H1 (cell line): ENCODE results near the gene CEP290. TPM values are rescaled to one million over a fixed set of nuclear protein-coding genes. Genes with fewer than 3 reads are reported as not detected.

Experiments used
- CTCF ChIA-PET: fragments of 300-600 bp; sonication (Branson Sonifier 250); formaldehyde crosslinking; loops from one replicate; lab custom pipeline; 2021; ENCODE audit not compliant: partially characterized antibody; lab: Charles Lee
- POLR2A ChIA-PET: fragments of 300-600 bp; sonication (Branson Sonifier 250); formaldehyde crosslinking; loops from one replicate; lab custom pipeline; 2021; ENCODE audit warnings: inconsistent platforms; ENCODE audit not compliant: partially characterized antibody; lab: Charles Lee
- DNase-seq, 2 experiments: peaks; one replicate each; pipeline versions ENCODE4 v3.0.0 to v3.0.0-alpha.2; 2010 to 2022; ENCODE audit warnings: low spot score in 2 of 2, low read depth in 1 of 2, mixed read lengths in 1 of 2
- FAIRE-seq: peaks from 2 replicates; lab custom pipeline; 2011; peaks lifted over from hg19 to GRCh38; lab: Jason Lieb, UNC
- H2AFZ ChIP-seq: 2 replicates; pipeline ENCODE4 v1.8.1; 2012; ENCODE audit warnings: low read length, inconsistent platforms
- H2AK5ac ChIP-seq: 2 replicates; pipeline ENCODE4 v1.6.1; 2013; ENCODE audit warnings: low read depth, low read length
- H2BK120ac ChIP-seq: replicated peaks from 2 replicates; pipeline ENCODE3; 2013; ENCODE audit warnings: low read depth, low read length, inconsistent platforms
- H2BK12ac ChIP-seq: 2 replicates; pipeline ENCODE4 v1.6.1; 2013; ENCODE audit warnings: low read depth, low read length
- H2BK15ac ChIP-seq: 2 replicates; pipeline ENCODE4 v1.6.1; 2013; ENCODE audit warnings: low read length
- H2BK20ac ChIP-seq: 2 replicates; pipeline ENCODE4 v1.6.1; 2013; ENCODE audit warnings: low read length
- H2BK5ac ChIP-seq: 2 replicates; pipeline ENCODE4 v1.6.1; 2013; ENCODE audit warnings: low read depth, low read length
- H3K14ac ChIP-seq: 2 replicates; pipeline ENCODE4 v1.6.1; 2013; ENCODE audit warnings: inconsistent platforms; ENCODE audit not compliant: insufficient read length
- H3K18ac ChIP-seq: 2 replicates; pipeline ENCODE4 v1.6.1; 2013; ENCODE audit warnings: low read length; ENCODE audit errors: extremely low read depth
- H3K23ac ChIP-seq: 2 replicates; pipeline ENCODE4 v1.6.1; 2013; ENCODE audit warnings: inconsistent platforms; ENCODE audit not compliant: insufficient read length
- H3K23me2 ChIP-seq: 2 replicates; pipeline ENCODE4 v1.6.1; 2013; ENCODE audit warnings: low read depth, low read length
- H3K27ac ChIP-seq: 2 replicates; pipeline ENCODE4 v1.6.1; 2011; ENCODE audit warnings: low read depth, low read length, inconsistent platforms
- H3K27me3 ChIP-seq, 4 experiments: replicated peaks in 1 of 4; 1 replicate in 1 of 4; 2 replicates in 3 of 4; pipeline versions ENCODE4 v1.6.1 to v1.8.1; 2011 to 2013; ENCODE audit warnings: low read length in 3 of 4, mild to moderate bottlenecking in 3 of 4, inconsistent platforms in 2 of 4, mixed read lengths in 2 of 4, moderate library complexity in 1 of 4; ENCODE audit not compliant: control insufficient read depth in 3 of 4, insufficient read depth in 3 of 4; ENCODE audit errors: extremely low read depth in 1 of 4
- H3K36me3 ChIP-seq, 4 experiments: 2 replicates each; pipeline versions ENCODE4 v1.6.1 to v1.8.1; 2011 to 2013; ENCODE audit warnings: mild to moderate bottlenecking in 4 of 4, low read length in 3 of 4, moderate library complexity in 2 of 4, control low read depth in 1 of 4, inconsistent platforms in 1 of 4; ENCODE audit not compliant: insufficient read depth in 4 of 4, control insufficient read depth in 2 of 4
- H3K4ac ChIP-seq: replicated peaks from 2 replicates; pipeline ENCODE3; 2013; ENCODE audit warnings: low read length, low read depth, mixed read lengths, inconsistent platforms; ENCODE audit not compliant: insufficient read length
- H3K4me1 ChIP-seq, 4 experiments: replicated peaks in 1 of 4; 1 replicate in 1 of 4; 2 replicates in 3 of 4; pipeline versions ENCODE4 v1.6.1 to v1.8.1; 2011 to 2013; ENCODE audit warnings: low read length in 3 of 4, inconsistent platforms in 2 of 4, mixed read lengths in 1 of 4; ENCODE audit not compliant: insufficient read depth in 4 of 4, control insufficient read depth in 3 of 4
- H3K4me2 ChIP-seq, 2 experiments: 2 replicates each; pipeline versions ENCODE4 v1.6.1 to v1.8.1; 2011 to 2013; ENCODE audit warnings: low read depth in 2 of 2, low read length in 2 of 2, control low read depth in 1 of 2, inconsistent platforms in 1 of 2, mild to moderate bottlenecking in 1 of 2; ENCODE audit not compliant: insufficient read depth in 1 of 2
- H3K4me3 ChIP-seq, 4 experiments: fragments of 200-600, 300-600 bp in 1 of 4; sonication (generic), shearing (Covaris generic), sonication (Bioruptor Twin) in 1 of 4; 2 replicates each; pipeline versions ENCODE4 v1.5.1 to v1.8.1; 2011 to 2016; ENCODE audit warnings: low read length in 4 of 4, low read depth in 3 of 4, control low read depth in 2 of 4, inconsistent platforms in 2 of 4, mild to moderate bottlenecking in 2 of 4, mixed read lengths in 1 of 4, moderate library complexity in 1 of 4; ENCODE audit not compliant: insufficient read depth in 2 of 4; ENCODE audit errors: extremely low read depth in 1 of 4
- H3K56ac ChIP-seq: replicated peaks from 2 replicates; pipeline ENCODE3; 2013; ENCODE audit warnings: low read depth, mild to moderate bottlenecking, mixed read lengths, low read length, inconsistent platforms; ENCODE audit not compliant: insufficient read length
- H3K79me1 ChIP-seq: 2 replicates; pipeline ENCODE4 v1.6.1; 2013; ENCODE audit warnings: low read depth, low read length, control low read depth
- H3K79me2 ChIP-seq, 2 experiments: 2 replicates each; pipeline versions ENCODE4 v1.6.1 to v1.8.1; 2012 to 2013; ENCODE audit warnings: low read length in 2 of 2, mild to moderate bottlenecking in 2 of 2, inconsistent platforms in 1 of 2; ENCODE audit not compliant: insufficient read depth in 2 of 2, control insufficient read depth in 1 of 2
- H3K9ac ChIP-seq, 4 experiments: replicated peaks in 1 of 4; 1 replicate in 1 of 4; 2 replicates in 3 of 4; pipeline versions ENCODE4 v1.6.1 to v1.8.1; 2011 to 2013; ENCODE audit warnings: low read depth in 3 of 4, low read length in 3 of 4, control low read depth in 2 of 4, mild to moderate bottlenecking in 2 of 4, moderate library complexity in 2 of 4, inconsistent platforms in 1 of 4; ENCODE audit errors: extremely low read depth in 1 of 4
- H3K9me3 ChIP-seq, 2 experiments: 2 replicates each; pipeline versions ENCODE4 v1.6.1 to v1.8.1; 2012 to 2013; ENCODE audit warnings: mild to moderate bottlenecking in 2 of 2, moderate library complexity in 2 of 2, control low read depth in 1 of 2, inconsistent platforms in 1 of 2, low read depth in 1 of 2, low read length in 1 of 2, mixed read lengths in 1 of 2; ENCODE audit not compliant: insufficient read depth in 2 of 2
- H4K20me1 ChIP-seq, 2 experiments: replicated peaks in 1 of 2; 2 replicates each; pipeline versions ENCODE3 to v1.8.1; 2011 to 2013; ENCODE audit warnings: inconsistent platforms in 2 of 2, low read length in 2 of 2, mild to moderate bottlenecking in 1 of 2; ENCODE audit not compliant: insufficient read depth in 2 of 2, control insufficient read depth in 1 of 2
- H4K5ac ChIP-seq: 2 replicates; pipeline ENCODE4 v1.6.1; 2013; ENCODE audit warnings: low read length, low read depth, mixed read lengths, inconsistent platforms; ENCODE audit not compliant: insufficient read length
- H4K8ac ChIP-seq: 2 replicates; pipeline ENCODE4 v1.8.0; 2013; ENCODE audit warnings: mild to moderate bottlenecking, moderate library complexity, low read length, inconsistent platforms; ENCODE audit not compliant: insufficient read depth; ENCODE audit errors: extremely low read depth
- H4K91ac ChIP-seq: replicated peaks from 2 replicates; pipeline ENCODE3; 2013; ENCODE audit warnings: low read length, mixed read lengths, inconsistent platforms; ENCODE audit not compliant: insufficient read length
- BCL11A ChIP-seq, 2 experiments: IDR thresholded peaks; one replicate each; pipeline ENCODE4 v1.6.1; 2011; ENCODE audit warnings: low read depth in 2 of 2, low read length in 2 of 2, mild to moderate bottlenecking in 2 of 2
- CTCF ChIP-seq, 3 experiments: IDR thresholded peaks; 1 replicate in 2 of 3; 2 replicates in 1 of 3; pipeline versions ENCODE4 v1.5.1 to v1.6.1; 2011; ENCODE audit warnings: low read length in 3 of 3, mild to moderate bottlenecking in 3 of 3, inconsistent platforms in 2 of 3, low read depth in 1 of 3, moderate library complexity in 1 of 3; ENCODE audit not compliant: insufficient read depth in 1 of 3; ENCODE audit errors: control extremely low read depth in 1 of 3
- KDM1A ChIP-seq: fragments of 200-600, 300-600 bp; sonication (generic); IDR thresholded peaks from 2 replicates; pipeline ENCODE4 v1.7.1; 2016; ENCODE audit warnings: mild to moderate bottlenecking, low read length, borderline replicate concordance
- WGBS, 2 experiments: shearing (Covaris generic) in 1 of 2; methylation state at CpG; one replicate each; pipeline versions ENCODE4 v1.1.6 to v1.1.7; 2013 to 2015; ENCODE audit warnings: low lambda C conversion rate in 2 of 2, mixed read lengths in 2 of 2, inconsistent platforms in 1 of 2, low coverage in 1 of 2, missing lambda C conversion rate in 1 of 2; ENCODE audit not compliant: insufficient replicate concordance in 2 of 2, insufficient coverage in 1 of 2, insufficient read length in 1 of 2; ENCODE audit errors: extremely low coverage in 1 of 2, missing lambda C conversion rate in 1 of 2; 5-methylcytosine and 5-hydroxymethylcytosine counted together
- polyA plus RNA-seq, 7 experiments: library from polyadenylated mRNA; depleted of rRNA in 3 of 7; stranded (reverse) in 5 of 7; unstranded in 2 of 7; fragments of >200 nt in 5 of 7; fragments of 200-250 nt in 2 of 7; gene quantifications; 1 replicate in 5 of 7; 2 replicates in 1 of 7; 4 replicates in 1 of 7; pipeline versions ENCODE4 v1.2.1 to v1.2.3, GENCODE V29; 2011 to 2013; ENCODE audit warnings: missing spikeins in 2 of 7, mixed read lengths in 2 of 7
- total RNA-seq: library from RNA; stranded (reverse); fragmentation: NEBNext Ultra II Directional; extraction: Animal tissue kit (Norgen Biotek cat#: 25700); gene quantifications from 2 replicates; pipeline ENCODE4 v1.2.1, GENCODE V29; 2021

The CEP290 gene
- total and polyA plus RNA-seq, 2 of the 8 experiments (the other 6 are each of a cell fraction or from before 2014, with no cell fraction given), result 2.1 to 5.9 TPM

DNA sequence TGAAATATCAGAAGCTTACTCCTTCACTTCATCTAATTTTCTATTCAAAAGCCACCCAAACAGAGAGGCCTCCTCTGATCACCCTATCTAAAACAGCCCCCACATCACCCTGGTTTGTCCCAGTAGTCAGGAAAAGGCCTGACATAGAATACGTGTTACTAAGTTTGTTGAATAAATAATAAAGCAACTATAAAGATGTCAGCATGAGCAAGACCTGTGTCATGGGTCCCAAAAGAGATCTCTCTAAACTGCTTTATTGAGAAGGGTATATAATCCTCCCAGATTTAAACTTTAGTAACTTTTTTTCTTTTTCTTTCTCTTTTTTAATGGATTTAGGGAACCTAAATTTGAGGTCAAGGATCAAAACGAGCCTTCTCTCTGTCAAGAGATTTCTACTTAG lies 85.3 kb downstream of the CEP290 start:
- POLR2A ChIA-PET, result interaction anchor here (0.7 kb wide), 1 partner anchor 281 kb away, joined by 3 read pairs; no protein-coding TSS in a partner anchor
- 90% methylated on average over 2 of the region's 2 CpGs; no CpG with 5 or more reads in 1 of the 2 experiments for WGBS, 2 experiments
- FAIRE-seq, result no peak

More for the DNA sequence above, 85.3 kb downstream of the CEP290 start:
- Histone ChIP-seq H2AK5ac (no peak overlapping the region), H2BK12ac (no peak overlapping the region), H3K23me2 (no peaks in the 10 kb centered on the region), H3K4me1 (no peaks in the 10 kb centered on the region), H3K4ac (no peak overlapping the region), H3K9me3 (no peaks in the 10 kb centered on the region), H3K27me3 (no peaks in the 10 kb centered on the region), H3K14ac (no peak overlapping the region), H2BK20ac (no peak overlapping the region), H3K79me2 (no peaks in the 10 kb centered on the region), H3K36me3 (no peaks in the 10 kb centered on the region; a peak in 3 of 8 replicates), H2BK120ac (no peak overlapping the region), H3K4me2 (no peak overlapping the region)
- CTCF ChIA-PET, result no interaction called here
- DNase-seq, result no peak
- TF ChIP-seq KDM1A, result no peak
- TF ChIP-seq BCL11A (IDR thresholded peaks at IDR 0.05; ENCODE audit: low read depth in 2 of 2, low read length in 2 of 2), result no peak
- no peak for TF ChIP-seq CTCF (IDR thresholded peaks at IDR 0.05; ENCODE audit: control extremely low read depth in 1 of 3, insufficient read depth in 1 of 3, low read depth in 1 of 3, low read length in 3 of 3)
- TF ChIP-seq, all 59 proteins: peak for 0
- Histone ChIP-seq H2AFZ (no peak overlapping the region), H3K79me1 (no peaks in the 10 kb centered on the region), H2BK5ac (no peak overlapping the region), H3K23ac (no peak overlapping the region), H3K27ac (no peak overlapping the region), H3K4me3 (no peak overlapping the region), H2BK15ac (no peak overlapping the region), H4K20me1 (no peaks in the 10 kb centered on the region), H3K18ac (no peak overlapping the region), H3K9ac (no peak overlapping the region), H4K8ac (no peak overlapping the region), H4K91ac (no peak overlapping the region), H4K5ac (no peak overlapping the region), H3K56ac (no peak overlapping the region)
